Measurements from ENCODE around the gene LRRC51. TPM values are rescaled to one million over a fixed set of nuclear protein-coding genes. Genes with fewer than 3 reads are reported as not detected.

LRRC51 gene
- total RNA-seq: 2.6 and 3.2 TPM in 2 replicates

GRCh38 chr11:72080326-72081183, at the start of gene LRRC51, which contains the start of gene NUMA1:
Gene LRRC51 (plus strand): TSS chr11:72080850. CDS start chr11:72089084, 8,234 bp downstream.
Gene NUMA1 (minus strand): TSS chr11:72080542. CDS start chr11:72035943, 44,599 bp downstream.
- H3K27me3 ChIP-seq (ENCODE audit: control insufficient read depth, insufficient read depth, low read length): no peaks in the 10 kb centered on the region
- TF ChIP-seq CTCF (IDR thresholded peaks at IDR 0.05; ENCODE audit: insufficient read depth, low read length, severe bottlenecking): no peak
- H3K36me3 ChIP-seq (ENCODE audit: control insufficient read depth, insufficient read depth, low read length): peaks cover 1% of the 10 kb centered on the region
- DNase-seq (ENCODE audit: low read depth) (peak; percentile 100), FAIRE-seq (no peak)
- peak within 1 kb of the TSS; percentile 65 for H3K4me3 ChIP-seq (ENCODE audit: low read depth, low read length)

GRCh38 chr11:72036687-72037086, 44.0 kb upstream of the LRRC51 start:
- no peak for TF ChIP-seq CTCF (IDR thresholded peaks at IDR 0.05; ENCODE audit: insufficient read depth, low read length, severe bottlenecking)
- Histone ChIP-seq H3K36me3 (ENCODE audit: control insufficient read depth, insufficient read depth, low read length) (peaks cover 5% of the 10 kb centered on the region), H3K27me3 (ENCODE audit: control insufficient read depth, insufficient read depth, low read length) (no peaks in the 10 kb centered on the region), H3K4me3 (ENCODE audit: low read depth, low read length) (no peak overlapping the region)
- DNase-seq (ENCODE audit: low read depth) (no peak), FAIRE-seq (no peak)

- FAIRE-seq (no peak), DNase-seq (ENCODE audit: low read depth) (peak; percentile 55)
- Histone ChIP-seq H3K36me3 (ENCODE audit: control insufficient read depth, insufficient read depth, low read length) (peaks cover 5% of the 10 kb centered on the region), H3K4me3 (ENCODE audit: low read depth, low read length) (no peak overlapping the region), H3K27me3 (ENCODE audit: control insufficient read depth, insufficient read depth, low read length) (no peaks in the 10 kb centered on the region)
- TF ChIP-seq CTCF (IDR thresholded peaks at IDR 0.05; ENCODE audit: insufficient read depth, low read length, severe bottlenecking): no peak
Observed at GRCh38 chr11:72037554-72038311, 42.9 kb upstream of the LRRC51 start.

- Histone ChIP-seq H3K4me3 (ENCODE audit: low read depth, low read length) (no peak overlapping the region), H3K27me3 (ENCODE audit: control insufficient read depth, insufficient read depth, low read length) (no peaks in the 10 kb centered on the region), H3K36me3 (ENCODE audit: control insufficient read depth, insufficient read depth, low read length) (peaks cover 5% of the 10 kb centered on the region)
- TF ChIP-seq CTCF (IDR thresholded peaks at IDR 0.05; ENCODE audit: insufficient read depth, low read length, severe bottlenecking): no peak
- DNase-seq (ENCODE audit: low read depth): no peak
- no peak for FAIRE-seq
Observed at GRCh38 chr11:72038491-72038890, 42.2 kb upstream of the LRRC51 start.

GRCh38 chr11:72039031-72039855, 41.4 kb upstream of the LRRC51 start:
- TF ChIP-seq CTCF (IDR thresholded peaks at IDR 0.05; ENCODE audit: insufficient read depth, low read length, severe bottlenecking): no peak
- no peak for DNase-seq (ENCODE audit: low read depth)
- Histone ChIP-seq H3K36me3 (ENCODE audit: control insufficient read depth, insufficient read depth, low read length) (peaks cover 4% of the 10 kb centered on the region), H3K27me3 (ENCODE audit: control insufficient read depth, insufficient read depth, low read length) (no peaks in the 10 kb centered on the region), H3K4me3 (ENCODE audit: low read depth, low read length) (no peak overlapping the region)
- FAIRE-seq: no peak

Measured in bronchial epithelial cell (primary cell).